Activated CD4-positive, alpha-beta T cell treated with anti-CD3 and anti-CD28 coated beads, Interleukin-2, amount 50 U/mL, for 24 hours (primary cell): Measurements from ENCODE around the gene KANK2.
A peak's percentile ranks its signal among the peaks of the same experiment; 100 is the strongest.

Experiments
- DNase-seq, 2 donors: peaks; one replicate each; pipeline ENCODE4 v3.0.0-alpha.2; 2020; ENCODE audit warnings: low read depth in 1 of 2, low spot score in 1 of 2

The KANK2 gene

GRCh38 chr19:11226716-11227166 is 29.4 kb upstream of the KANK2 start:
- no peak for DNase-seq

GRCh38 chr19:11225815-11226214 is 28.5 kb upstream of the KANK2 start:
- no peak for DNase-seq

GRCh38 chr19:11225172-11225571 is 27.8 kb upstream of the KANK2 start:
- DNase-seq: no peak

DNA sequence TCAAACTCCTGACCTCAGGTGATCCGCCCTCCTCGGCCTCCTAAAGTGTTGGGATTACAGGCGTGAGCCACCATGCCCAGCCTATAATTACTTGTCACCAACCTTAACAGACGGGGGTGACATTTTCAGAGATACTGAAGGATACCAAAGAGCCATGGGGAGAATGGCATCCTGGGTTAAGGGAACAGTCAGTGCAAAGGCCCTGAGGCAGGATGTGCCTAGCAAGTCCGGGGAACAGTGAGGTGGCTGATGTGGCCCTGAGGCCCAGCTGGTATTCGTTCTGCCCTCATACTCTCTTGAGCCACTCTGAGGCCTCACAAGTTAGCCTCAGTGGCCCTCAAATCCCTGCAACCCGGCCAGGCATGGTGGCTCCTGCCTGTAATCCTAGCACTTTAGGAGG is 27.1 kb upstream of the KANK2 start:
- no peak for DNase-seq

- DNase-seq: no peak
Observed at GRCh38 chr19:11223200-11223599, 25.9 kb upstream of the KANK2 start.

- DNase-seq: no peak
Observed at GRCh38 chr19:11221082-11221598, 23.8 kb upstream of the KANK2 start.

GRCh38 chr19:11214387-11214786 is 17.0 kb upstream of the KANK2 start:
- DNase-seq: no peak

DNA sequence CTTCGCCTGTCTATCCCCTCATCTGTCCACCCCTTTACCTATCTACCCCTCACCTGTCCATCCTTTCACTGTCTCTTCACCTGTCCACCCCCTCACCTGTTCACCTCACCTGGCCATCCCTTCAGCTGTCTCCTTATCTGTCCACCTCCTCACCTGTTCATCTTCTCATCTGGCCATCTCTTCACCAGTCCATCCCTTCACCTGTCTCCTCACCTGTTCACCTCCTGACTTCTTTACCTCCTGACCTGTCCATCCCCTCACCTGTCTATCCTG is 13.2 kb upstream of the KANK2 start:
- no peak for DNase-seq

DNA sequence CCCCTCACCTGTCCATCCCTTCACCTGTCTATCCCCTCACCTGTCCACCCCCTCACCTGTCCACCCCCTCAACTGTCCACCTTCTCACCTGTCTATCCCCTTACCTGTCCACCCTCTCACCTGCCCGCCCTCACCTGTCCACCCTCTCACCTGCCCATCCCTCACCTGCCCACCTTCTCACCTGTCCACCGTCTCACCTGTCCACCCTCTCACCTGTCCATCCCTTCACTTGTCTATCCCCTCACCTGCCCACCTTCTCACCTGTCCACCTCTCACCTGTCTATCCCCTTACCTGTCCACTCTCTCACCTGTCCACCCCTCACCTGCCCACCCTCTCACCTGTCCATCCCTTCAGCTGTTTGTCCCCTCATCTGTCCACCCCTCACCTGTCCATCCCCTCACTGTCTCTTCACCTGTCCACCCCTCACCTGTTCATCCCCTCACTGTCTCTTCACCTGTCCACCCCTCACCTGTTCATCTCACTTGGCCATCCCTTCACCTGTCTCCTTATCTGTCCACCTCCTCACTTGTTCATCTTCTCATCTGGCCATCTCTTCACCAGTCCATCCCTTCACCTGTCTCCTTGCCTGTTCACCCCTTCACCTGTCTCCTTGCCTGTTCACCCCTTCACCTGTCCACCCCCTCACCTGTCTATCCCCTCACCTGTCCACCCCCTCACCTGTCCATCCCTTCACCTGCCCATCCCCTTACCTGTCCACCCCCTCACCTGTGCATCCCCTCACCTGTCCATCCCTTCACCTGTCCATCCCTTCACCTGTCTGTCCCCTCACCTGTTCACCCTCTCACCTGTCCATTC is 12.7 kb upstream of the KANK2 start:
- DNase-seq: no peak

GRCh38 chr19:11208561-11209471 is 11.5 kb upstream of the KANK2 start:
- DNase-seq: no peak

GRCh38 chr19:11205939-11206570 is 8.7 kb upstream of the KANK2 start:
- no peak for DNase-seq

GRCh38 chr19:11204943-11205349 is 7.6 kb upstream of the KANK2 start:
- no peak for DNase-seq

DNA sequence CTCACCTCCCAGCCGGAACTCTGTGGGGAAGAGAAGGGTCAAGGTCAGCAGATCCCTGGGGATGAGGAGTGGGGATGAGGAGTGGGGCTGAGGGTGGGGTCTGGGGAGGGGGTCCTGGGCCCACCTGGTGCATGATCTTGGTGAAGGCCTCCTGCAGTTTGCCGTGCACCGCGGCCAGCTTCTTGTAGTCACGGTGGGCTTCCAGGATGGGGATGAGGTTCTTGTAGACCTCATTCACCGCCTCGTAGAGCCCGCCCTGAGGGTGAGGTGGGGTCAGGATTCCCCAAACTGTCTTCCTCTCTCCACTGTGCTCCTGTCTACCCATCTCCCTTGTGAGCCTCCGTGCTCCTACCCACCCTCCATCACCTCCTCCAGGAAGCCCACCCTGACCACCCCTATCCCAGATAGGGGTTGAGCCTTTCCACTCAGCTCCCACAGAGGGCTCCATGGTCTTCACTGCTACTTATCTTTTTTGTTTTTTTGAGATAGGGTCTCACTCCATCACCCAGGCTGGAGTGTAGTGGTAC is 6.8 kb upstream of the KANK2 start:
- DNase-seq: no peak

DNA sequence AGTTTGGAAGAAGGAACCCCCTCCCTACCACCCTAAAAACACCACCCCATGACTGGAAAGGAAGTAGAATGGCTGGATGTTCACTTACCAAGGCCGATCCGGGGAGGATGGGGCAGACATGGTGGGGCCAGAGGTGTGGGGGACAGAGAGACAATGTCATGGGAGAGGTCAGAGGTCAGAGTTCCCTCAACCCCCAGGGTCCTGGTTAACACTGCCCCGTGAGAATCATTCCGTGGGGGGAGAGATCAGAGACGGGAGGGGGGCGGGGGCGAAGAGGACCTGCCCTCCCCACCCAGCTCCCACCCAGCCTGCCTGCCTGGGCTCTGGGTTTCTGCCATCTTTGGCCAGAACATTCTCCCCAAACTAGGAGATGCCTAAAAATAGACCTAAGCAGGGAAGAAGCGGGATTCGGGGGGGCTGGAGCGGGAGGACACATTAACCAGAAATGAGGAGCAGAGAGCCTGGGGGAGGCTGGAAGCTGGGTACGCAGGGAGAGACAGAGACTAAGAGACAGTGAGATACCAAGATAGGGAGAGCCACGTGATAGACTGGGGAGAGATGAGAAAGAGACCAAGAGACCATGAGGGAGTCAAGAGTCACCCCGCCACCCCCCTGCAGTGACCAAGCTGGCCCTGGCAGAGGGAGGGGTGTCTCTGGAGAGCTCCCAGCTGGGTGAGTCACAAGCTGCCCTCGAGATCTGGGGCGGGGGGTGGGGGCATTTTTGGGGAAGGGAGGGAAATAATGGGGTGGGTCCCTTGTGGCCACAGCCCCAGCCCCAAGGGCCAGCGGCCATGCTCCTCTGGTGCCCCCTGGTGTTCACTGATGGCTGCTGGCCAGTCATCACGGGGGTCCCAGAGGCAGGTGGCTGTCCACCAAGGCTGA is 6.1 kb upstream of the KANK2 start:
- peak in 1 of 2 donors; percentile 9 for DNase-seq

DNA sequence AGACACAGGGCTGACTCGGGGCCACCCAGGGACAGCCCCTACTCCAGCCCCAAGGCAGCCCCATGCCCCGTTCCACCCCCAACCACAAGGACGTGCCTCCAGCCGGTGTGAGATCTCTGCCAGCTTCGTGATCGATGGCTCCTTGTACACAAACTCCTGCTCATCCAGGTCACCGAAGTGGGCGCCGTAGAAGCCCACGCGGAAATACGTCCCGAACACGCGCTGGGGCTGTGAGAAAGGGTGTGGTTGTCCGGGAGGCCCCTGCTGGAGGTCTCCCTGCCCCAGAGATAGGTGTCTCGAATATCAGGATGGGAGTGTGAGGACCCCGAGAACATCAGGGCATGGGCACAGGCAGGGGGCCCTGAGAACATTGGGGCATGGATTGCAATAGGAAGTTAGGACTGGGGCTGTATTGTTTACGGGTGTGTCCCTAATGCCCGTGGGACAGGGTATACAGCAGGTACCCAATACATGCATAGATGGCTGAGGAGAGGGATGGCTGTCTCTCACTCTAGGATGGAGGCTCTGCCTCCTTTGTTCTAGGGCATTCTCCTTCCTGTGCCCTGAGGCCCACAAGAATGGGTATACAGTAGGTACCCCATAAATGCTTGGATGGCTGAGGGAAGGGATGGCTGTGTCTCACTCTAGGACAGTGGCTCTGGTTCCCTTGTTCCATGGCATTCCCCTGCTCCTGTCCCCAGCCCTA is 5.3 kb upstream of the KANK2 start:
- DNase-seq: no peak

GRCh38 chr19:11201791-11202190 is 4.4 kb upstream of the KANK2 start:
- DNase-seq: no peak

DNA sequence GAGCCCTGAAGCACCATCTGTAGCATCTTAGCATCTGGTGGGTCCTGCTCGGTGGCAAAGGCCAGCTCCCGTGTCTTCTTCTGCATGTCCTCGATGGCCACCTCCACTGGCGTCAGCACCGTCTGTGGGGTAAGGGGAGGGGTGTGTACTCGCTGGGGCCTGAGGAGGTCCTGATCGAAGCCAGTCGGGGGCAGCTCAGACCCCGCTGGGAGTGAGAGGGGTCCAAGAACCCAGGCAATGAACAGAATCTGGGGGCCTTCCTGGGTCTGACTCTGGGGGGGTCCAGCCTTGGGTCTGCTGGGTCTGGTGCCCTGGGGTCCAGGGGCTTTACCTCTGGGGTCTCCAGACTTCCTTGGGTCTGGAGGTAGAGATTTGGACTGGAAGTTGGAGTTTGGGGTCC is 3.6 kb upstream of the KANK2 start:
- DNase-seq: no peak

- DNase-seq: no peak
Observed at GRCh38 chr19:11200015-11200574, 2.8 kb upstream of the KANK2 start.

GRCh38 chr19:11199517-11199916 is 2.2 kb upstream of the KANK2 start:
- no peak for DNase-seq
